K562 (cell line): ENCODE measurements around the gene LRRC4. TPM values are rescaled to one million over a fixed set of nuclear protein-coding genes. Genes with fewer than 3 reads are reported as not detected.

Experiments used
- ATAC-seq: fragments of 200-7000 bp; cut with Tn5 transposase; 3 replicates; pipeline ENCODE4 v1.9.1; 2020; ENCODE audit warnings: moderate library complexity
- BruUV-seq: library from RNA; stranded (reverse); fragments of 400-500 nt; replicated peaks from 2 replicates; lab custom pipeline; 2021; lab: Mats Ljungman, UMichigan
- CTCF ChIA-PET: fragments of 300-600 bp; formaldehyde crosslinking; extraction: SDS; loops from one replicate; lab custom pipeline; 2021; ENCODE audit warnings: low intra/inter-chr PET ratio; lab: Yijun Ruan, JAX
- POLR2A ChIA-PET: fragments of 300-600, 350-650 bp; sonication (Branson Sonifier 250); formaldehyde crosslinking; extraction: SDS; loops from one replicate; lab custom pipeline; 2021; ENCODE audit warnings: antibody characterized with exemption, inconsistent platforms; lab: Yijun Ruan, JAX
- DNase-seq, 4 experiments: peaks; one replicate each; pipeline versions ENCODE4 v3.0.0 to v3.0.0-alpha.2; 2011 to 2018; ENCODE audit warnings: low spot score in 3 of 4, mixed read lengths in 3 of 4; ENCODE audit errors: extremely low read depth in 1 of 4
- FAIRE-seq: peaks from 2 replicates; lab custom pipeline; 2011; peaks lifted over from hg19 to GRCh38; lab: Jason Lieb, UNC
- H2AFZ ChIP-seq: 2 replicates; pipeline ENCODE4 v1.6.0; 2011; ENCODE audit warnings: low read depth, low read length, control low read depth, inconsistent platforms
- H3K27ac ChIP-seq: fragments of 200-600 bp; 3 replicates; pipeline ENCODE4 v1.8.0; 2011; ENCODE audit warnings: low read depth, mild to moderate bottlenecking, control low read depth, inconsistent platforms, low read length, moderate library complexity, mixed read lengths; ENCODE audit errors: extremely low read depth
- H3K27me3 ChIP-seq, 2 experiments: fragments of 300-600 bp in 1 of 2; 2 replicates in 1 of 2; 3 replicates in 1 of 2; pipeline versions ENCODE4 v1.6.0 to v1.8.0; 2011; ENCODE audit warnings: inconsistent platforms in 2 of 2, low read length in 2 of 2, mild to moderate bottlenecking in 1 of 2, mixed read lengths in 1 of 2, moderate library complexity in 1 of 2; ENCODE audit not compliant: control insufficient read depth in 2 of 2, insufficient read depth in 2 of 2
- H3K36me3 ChIP-seq: fragments of 300-600 bp; 3 replicates; pipeline ENCODE4 v1.8.0; 2011; ENCODE audit warnings: mild to moderate bottlenecking, low read length, inconsistent platforms; ENCODE audit not compliant: control insufficient read depth, insufficient read depth
- H3K4me1 ChIP-seq, 2 experiments: fragments of 200-600 bp in 1 of 2; replicated peaks in 1 of 2; 2 replicates in 1 of 2; 3 replicates in 1 of 2; pipeline versions ENCODE4 v1.5.1 to v1.8.0; 2011; ENCODE audit warnings: inconsistent platforms in 2 of 2, low read length in 2 of 2, mild to moderate bottlenecking in 1 of 2, mixed read lengths in 1 of 2, moderate library complexity in 1 of 2; ENCODE audit not compliant: control insufficient read depth in 2 of 2, insufficient read depth in 2 of 2
- H3K4me2 ChIP-seq: 2 replicates; pipeline ENCODE4 v1.6.1; 2011; ENCODE audit warnings: low read length, control low read depth, inconsistent platforms, mixed read lengths; ENCODE audit not compliant: insufficient read depth
- H3K4me3 ChIP-seq: fragments of 200-600 bp; sonication (generic), shearing (Covaris generic); 2 replicates; pipeline ENCODE4 v1.5.1; 2016; ENCODE audit warnings: control low read depth, inconsistent platforms
- H3K79me2 ChIP-seq: fragments of 200-600 bp; 3 replicates; pipeline ENCODE4 v1.8.0; 2011; ENCODE audit warnings: low read length, inconsistent platforms; ENCODE audit not compliant: control insufficient read depth, insufficient read depth
- H3K9ac ChIP-seq, 2 experiments: 2 replicates each; pipeline versions ENCODE4 v1.6.0 to v1.6.1; 2011; ENCODE audit warnings: low read depth in 2 of 2, low read length in 2 of 2, control low read depth in 1 of 2, inconsistent platforms in 1 of 2, mild to moderate bottlenecking in 1 of 2, mixed read lengths in 1 of 2; ENCODE audit not compliant: insufficient read depth in 1 of 2
- H3K9me1 ChIP-seq: one replicate; pipeline ENCODE4 v1.6.0; 2011; ENCODE audit warnings: inconsistent platforms, mild to moderate bottlenecking, low read length, moderate library complexity; ENCODE audit not compliant: control insufficient read depth, insufficient read depth
- H3K9me3 ChIP-seq: replicated peaks from 2 replicates; pipeline ENCODE4 v1.5.1; 2011; ENCODE audit warnings: low read depth, low read length, inconsistent platforms; ENCODE audit not compliant: control insufficient read depth, insufficient read depth
- H4K20me1 ChIP-seq: replicated peaks from 2 replicates; pipeline ENCODE4 v1.6.1; 2011; ENCODE audit warnings: low read length, inconsistent platforms, mixed read lengths; ENCODE audit not compliant: control insufficient read depth, insufficient read depth
- ARID2 ChIP-seq: fragments of 450-650 bp; IDR thresholded peaks from 2 replicates; pipeline ENCODE4 v1.6.1; 2017; ENCODE audit warnings: antibody characterized with exemption, mild to moderate bottlenecking
- GABPB1 ChIP-seq: sonication (generic); formaldehyde crosslinking; IDR thresholded peaks from 2 replicates; pipeline ENCODE4 v1.8.0; 2022; ENCODE audit warnings: mild to moderate bottlenecking, missing genetic modification reagents
- KLF1 ChIP-seq: fragments of 450-650 bp; IDR thresholded peaks from 2 replicates; pipeline ENCODE4 v1.6.1; 2016; ENCODE audit warnings: missing genetic modification characterization, missing compliant biosample characterization
- MAFG ChIP-seq: fragments of 450-650 bp; conservative IDR thresholded peaks from 2 replicates; pipeline ENCODE4 v1.6.1; 2016; ENCODE audit warnings: missing genetic modification characterization, missing compliant biosample characterization
- MTF1 ChIP-seq: fragments of 250-450 bp; sonication (Bioruptor Pico); IDR thresholded peaks from 2 replicates; pipeline ENCODE4 v1.9.0; 2021; ENCODE audit warnings: moderate library complexity, mild to moderate bottlenecking, inconsistent platforms, borderline replicate concordance
- MYNN ChIP-seq, 2 experiments: sonication (generic); formaldehyde crosslinking in 1 of 2; IDR thresholded peaks; 2 replicates each; pipeline versions ENCODE4 v1.5.0 to v1.6.1; 2016 to 2020; ENCODE audit warnings: antibody characterized with exemption in 1 of 2, missing genetic modification reagents in 1 of 2
- OTX1 ChIP-seq: fragments of 450-650 bp; formaldehyde crosslinking; IDR thresholded peaks from 2 replicates; pipeline ENCODE4 v1.4.0; 2022; ENCODE audit warnings: mild to moderate bottlenecking
- SP2 ChIP-seq: IDR thresholded peaks from 2 replicates; pipeline ENCODE4 v1.6.1; 2011; ENCODE audit warnings: mild to moderate bottlenecking, low read depth, low read length, moderate library complexity; ENCODE audit not compliant: poor library complexity, severe bottlenecking; ENCODE audit errors: extremely low read depth
- ZBTB9 ChIP-seq: fragments of 450-650 bp; formaldehyde crosslinking; IDR thresholded peaks from 2 replicates; pipeline ENCODE4 v1.4.0; 2020; ENCODE audit warnings: mild to moderate bottlenecking, moderate library complexity
- ZMIZ1 ChIP-seq, 2 experiments: fragments of 150-350 bp in 1 of 2; IDR thresholded peaks; 2 replicates each; pipeline ENCODE4 v1.6.1; 2012 to 2016; ENCODE audit warnings: low read depth in 2 of 2, low read length in 2 of 2, mild to moderate bottlenecking in 1 of 2, moderate library complexity in 1 of 2
- ZNF444 ChIP-seq: fragments of 250-450 bp; sonication (Bioruptor Pico); IDR thresholded peaks from 2 replicates; pipeline ENCODE4 v1.4.0; 2020; ENCODE audit warnings: mild to moderate bottlenecking, moderate library complexity
- ZNF696 ChIP-seq: fragments of 250-450 bp; sonication (Bioruptor Pico); conservative IDR thresholded peaks from 2 replicates; pipeline ENCODE4 v1.4.0; 2020; ENCODE audit warnings: mild to moderate bottlenecking, moderate library complexity
- ZNF830 ChIP-seq: fragments of 250-450 bp; sonication (Bioruptor Pico); IDR thresholded peaks from 2 replicates; pipeline ENCODE4 v1.5.0; 2021; ENCODE audit warnings: mild to moderate bottlenecking
- WGBS: fragments of 100-300 bp; shearing (Covaris generic); methylation state at CpG from one replicate; pipeline ENCODE4 v1.1.6; 2016; ENCODE audit warnings: low coverage, mixed read lengths; ENCODE audit not compliant: insufficient coverage; ENCODE audit errors: missing lambda C conversion rate; 5-methylcytosine and 5-hydroxymethylcytosine counted together
- in situ Hi-C: fragments of 300-500 bp; cut with MboI; formaldehyde crosslinking; loops from 4 replicates; pipeline ENCODE4 v1.15.0; 2018; ENCODE audit warnings: inconsistent platforms, mixed read lengths
- intact Hi-C: fragments of 100-400 bp; cut with micrococcal nuclease; formaldehyde crosslinking; loops from 2 replicates; pipeline ENCODE4 v1.14.2; 2022
- polyA plus RNA-seq, 8 experiments: library from polyadenylated mRNA; depleted of rRNA in 4 of 8; stranded (reverse) in 5 of 8; unstranded in 3 of 8; fragments of >200 nt; fragmentation: Nextera tagmentation in 2 of 8; fragmentation: Illumina TruSeq in 1 of 8; extraction: Ambion mirVana in 2 of 8; extraction: Trizol in 1 of 8; gene quantifications; 2 replicates each; pipeline versions ENCODE4 v1.2.1 to v1.2.3, GENCODE V29; 2011 to 2014; ENCODE audit warnings: inconsistent platforms in 1 of 8, missing spikeins in 1 of 8
- total RNA-seq, 7 experiments: library from RNA; depleted of rRNA in 6 of 7; stranded (reverse); fragments of >200 nt in 6 of 7; fragmentation: Illumina TruSeq in 2 of 7; extraction: Trizol in 2 of 7; gene quantifications; 2 replicates each; pipeline versions ENCODE4 v1.2.1 to v1.2.3, GENCODE V29; 2011 to 2021; ENCODE audit warnings: low replicate concordance in 1 of 7

Gene LRRC4
- total and polyA plus RNA-seq, 9 of the 15 experiments (the other 6 are each of a cell fraction or from before 2014, with no cell fraction given) = 0.04 to 0.11 TPM; not detected in 7

DNA sequence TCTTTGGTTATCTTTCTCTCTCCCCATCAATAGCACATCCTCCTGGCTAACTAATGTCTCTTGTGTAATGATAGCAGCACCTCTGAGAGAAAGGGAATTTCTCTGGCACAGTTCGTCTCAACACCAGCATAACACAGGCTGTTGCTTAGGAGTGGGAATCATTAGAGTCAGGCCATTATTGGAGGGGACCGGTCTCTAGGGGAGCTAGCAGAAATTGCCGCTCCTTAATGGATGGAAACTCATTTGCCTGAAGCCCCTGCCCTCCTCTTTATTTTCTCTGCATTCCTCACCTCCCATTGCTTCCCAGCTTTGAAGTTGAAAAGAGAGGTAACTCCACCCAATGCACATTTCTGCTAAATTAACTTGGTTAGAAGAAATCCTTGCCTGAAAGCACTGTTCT is 11.9 kb downstream of the LRRC4 start:
- peaks cover 11% of the 10 kb centered on the region for H3K9me1 ChIP-seq
- H3K4me1 ChIP-seq = peaks cover 0 to 8% of the 10 kb centered on the region in 2 experiments; a peak in 3 of 5 replicates
- CTCF ChIA-PET = interaction anchor here (1.4 to 1.7 kb wide), 2 partner anchors 190 to 311 kb away, joined by 5 to 6 read pairs; no protein-coding TSS in a partner anchor
- intact Hi-C loops = no loop called here
- H3K4me3 ChIP-seq = no peak overlapping the region
- H3K9ac ChIP-seq = no peak overlapping the region
- no peaks in the 10 kb centered on the region for H3K27me3 ChIP-seq
- DNase-seq = no peak
- H3K27ac ChIP-seq = no peak overlapping the region
- POLR2A ChIA-PET = no interaction called here
- no peak for FAIRE-seq
- in situ Hi-C loops = no loop called here
- WGBS = 91% methylated on average over 3 of the region's 3 CpGs
- H3K4me2 ChIP-seq = no peak overlapping the region
- peaks cover 66% of the 10 kb centered on the region for H3K36me3 ChIP-seq
- no peak for ATAC-seq
- no peaks in the 10 kb centered on the region for H3K79me2 ChIP-seq
- BruUV-seq = no TSS peak
- no peak overlapping the region for H2AFZ ChIP-seq
- H4K20me1 ChIP-seq = no peaks in the 10 kb centered on the region
- H3K9me3 ChIP-seq = no peaks in the 10 kb centered on the region
- TF ChIP-seq MTF1 (CRISPR knock-in tag) (no peak), OTX1 (CRISPR knock-in tag) (no peak), ZNF444 (CRISPR knock-in tag) (no peak), ZBTB9 (CRISPR knock-in tag) (no peak), KLF1 (tag) (no peak), ZNF696 (CRISPR knock-in tag) (no peak), MAFG (tag) (no peak), MYNN (IDR thresholded peaks at IDR 0.05) (no peak), MYNN (CRISPR knock-in tag; IDR thresholded peaks at IDR 0.05) (no peak), ZMIZ1 (IDR thresholded peaks at IDR 0.05; ENCODE audit: low read depth in 2 of 2, low read length in 2 of 2) (no peak), GABPB1 (no peak), ZNF830 (CRISPR knock-in tag) (no peak), ARID2 (no peak), SP2 (no peak)
